IPS DF 4.7 (cell line): ENCODE data around the gene ARHGAP10.
"Not testable (repeated sequence)": the region's sequence is repeated elsewhere in the genome, so short reads cannot be mapped to it uniquely, and the experiment has no call there.

Source experiments
- DNase-seq: peaks from one replicate; pipeline ENCODE4 v3.0.0-alpha.2; 2013; ENCODE audit warnings: low spot score; ENCODE audit errors: extremely low read depth

Gene ARHGAP10

DNA sequence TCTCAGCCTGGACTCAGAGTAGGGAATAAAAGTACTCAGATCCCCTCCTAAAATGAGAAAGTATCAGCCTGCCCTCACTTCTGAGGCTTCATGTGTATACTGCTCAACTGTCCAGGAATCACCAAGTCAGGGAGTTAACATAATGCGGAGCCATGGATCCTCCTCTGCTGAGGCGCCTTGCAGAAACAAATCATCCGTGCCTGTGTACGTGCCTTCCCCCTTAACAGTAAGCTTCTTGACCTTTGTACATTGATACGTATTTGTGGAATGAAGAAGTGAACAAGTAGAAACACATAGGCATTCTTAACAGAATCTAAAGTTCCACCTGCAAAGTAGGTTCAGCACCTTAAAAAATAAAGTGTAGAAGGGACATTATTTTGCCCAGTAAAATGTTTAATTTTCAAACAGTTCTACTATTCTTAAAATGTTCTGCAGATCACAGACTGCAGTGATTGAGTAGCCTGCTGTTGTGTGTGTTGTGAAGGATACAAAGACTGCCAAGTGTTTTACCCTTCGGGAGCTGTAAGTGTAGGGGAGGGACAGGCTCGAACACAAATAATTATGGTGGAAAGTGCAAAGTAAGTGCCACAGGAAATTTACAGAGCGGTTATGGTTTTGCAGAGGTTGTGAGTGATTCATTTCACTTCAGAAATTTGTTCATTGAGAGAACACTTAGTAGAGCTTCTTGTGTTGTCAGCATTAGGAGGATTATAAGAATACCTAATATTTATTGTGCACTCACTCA is 61.9 kb downstream of the ARHGAP10 start:
- DNase-seq, result no peak

DNA sequence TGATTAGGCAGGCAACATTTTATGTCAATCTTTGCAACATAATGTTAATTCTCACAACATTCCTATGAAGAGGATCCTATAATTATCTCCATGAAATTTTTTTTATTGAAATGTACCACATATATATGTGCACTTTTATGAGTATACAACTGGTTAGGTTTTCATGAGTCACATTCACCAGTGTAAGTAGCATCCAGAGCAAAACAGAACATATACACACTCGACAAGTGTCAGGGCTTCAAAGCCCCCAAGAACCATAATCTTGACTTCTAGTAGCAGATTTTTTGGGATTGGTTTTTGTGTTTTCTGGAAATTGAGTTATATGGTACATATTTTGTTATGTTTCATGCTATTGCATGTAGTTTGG is 62.4 kb downstream of the ARHGAP10 start:
- DNase-seq, result no peak

DNA sequence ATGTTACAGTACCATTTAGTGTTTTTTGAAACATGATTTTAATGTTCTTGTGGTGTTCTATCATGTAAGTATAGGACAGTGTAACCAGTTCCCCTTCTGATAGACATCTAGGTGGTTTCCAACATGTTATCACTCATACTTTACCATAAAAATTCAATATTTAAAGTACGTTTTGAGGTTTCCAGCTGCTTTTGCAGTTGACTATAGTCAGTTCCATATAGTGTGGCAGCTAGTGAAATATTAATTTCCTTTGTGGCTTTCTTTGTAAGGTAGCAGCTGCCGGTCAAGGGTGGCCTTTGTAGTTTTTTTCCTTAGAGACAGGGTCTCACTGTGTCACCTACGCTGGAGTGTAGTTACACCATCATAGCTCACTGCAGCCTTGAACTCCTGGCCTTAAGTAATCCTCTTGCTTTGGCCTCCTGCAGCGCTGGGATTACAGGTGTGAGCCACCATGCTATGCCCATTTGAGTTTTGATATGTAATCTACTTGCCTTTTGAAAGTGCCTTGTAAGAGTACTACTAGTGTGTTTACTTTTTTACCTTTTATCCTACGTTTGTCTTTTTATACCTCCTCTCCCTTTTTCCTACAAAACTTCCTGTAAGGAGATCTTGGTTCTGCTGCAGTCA is 63.0 kb downstream of the ARHGAP10 start:
- no peak for DNase-seq

DNA sequence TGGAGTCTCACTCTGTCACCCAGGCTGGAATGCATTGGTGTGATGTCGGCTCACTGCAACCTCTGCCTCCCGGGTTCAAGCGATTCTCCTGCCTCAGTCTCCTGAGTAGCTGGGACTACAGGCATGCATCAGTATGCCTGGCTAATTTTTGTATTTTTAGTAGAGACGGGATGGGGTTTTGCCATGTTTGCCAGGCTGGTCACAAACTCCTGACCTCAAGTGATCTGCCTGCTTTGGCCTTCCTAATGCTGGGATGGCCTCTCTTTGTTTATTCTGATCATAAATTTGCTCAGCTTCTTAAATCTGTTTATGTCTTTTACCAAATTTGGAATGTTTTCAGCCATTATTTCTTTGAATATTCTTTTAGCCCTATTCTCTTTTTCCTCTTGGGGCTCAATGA is 67.2 kb downstream of the ARHGAP10 start:
- not testable (repeated sequence) for DNase-seq

DNA sequence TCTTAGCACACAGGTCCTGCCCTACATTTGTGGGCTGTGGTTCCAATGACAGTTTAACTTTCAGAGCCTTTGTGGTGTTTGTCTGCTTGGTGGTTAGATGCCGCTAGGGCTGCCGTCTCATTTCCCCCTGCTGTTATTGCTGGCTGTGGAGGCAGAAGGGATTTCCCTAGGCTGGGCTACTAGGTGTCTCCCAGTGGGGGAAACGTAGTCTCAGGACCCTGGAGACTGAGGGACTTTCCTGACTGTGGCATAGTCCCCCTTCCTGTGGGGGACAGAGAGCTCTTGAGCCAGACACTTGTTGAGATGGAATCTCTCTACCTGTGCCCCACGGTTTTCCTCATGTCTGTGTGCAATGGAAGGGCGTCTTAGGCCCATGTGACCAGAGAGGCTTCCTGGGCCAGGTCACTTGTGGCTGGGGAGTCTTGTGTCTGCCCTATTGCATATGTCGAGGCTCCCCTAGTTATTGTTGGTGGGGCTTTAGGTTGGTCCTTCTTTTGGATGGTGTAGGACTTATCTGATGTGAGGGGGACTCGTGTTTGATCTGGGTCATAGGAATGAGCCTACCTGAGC is 68.2 kb downstream of the ARHGAP10 start:
- no peak for DNase-seq

DNA sequence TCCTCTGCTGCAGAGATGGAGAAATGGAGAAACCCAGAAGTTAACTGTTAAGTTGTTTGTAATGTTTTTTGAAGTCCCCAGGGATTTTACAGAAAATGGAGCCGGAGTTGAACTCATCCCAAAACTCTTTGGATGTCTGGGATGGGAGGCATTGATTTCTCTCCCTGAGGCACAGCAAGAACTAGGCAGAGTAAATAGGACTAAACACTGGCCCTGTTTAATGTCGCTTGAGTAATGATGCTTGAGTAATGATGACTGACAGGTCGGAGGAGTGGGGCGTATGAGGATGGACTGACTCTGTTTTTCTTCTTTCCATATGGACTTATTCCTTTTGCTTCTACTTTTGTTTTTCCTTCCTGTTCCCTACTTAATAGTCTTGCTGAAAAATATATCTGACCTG is 69.9 kb downstream of the ARHGAP10 start:
- no peak for DNase-seq

GRCh38 chr4:147802346-147802745 is 70.5 kb downstream of the ARHGAP10 start:
- DNase-seq, result no peak

DNA sequence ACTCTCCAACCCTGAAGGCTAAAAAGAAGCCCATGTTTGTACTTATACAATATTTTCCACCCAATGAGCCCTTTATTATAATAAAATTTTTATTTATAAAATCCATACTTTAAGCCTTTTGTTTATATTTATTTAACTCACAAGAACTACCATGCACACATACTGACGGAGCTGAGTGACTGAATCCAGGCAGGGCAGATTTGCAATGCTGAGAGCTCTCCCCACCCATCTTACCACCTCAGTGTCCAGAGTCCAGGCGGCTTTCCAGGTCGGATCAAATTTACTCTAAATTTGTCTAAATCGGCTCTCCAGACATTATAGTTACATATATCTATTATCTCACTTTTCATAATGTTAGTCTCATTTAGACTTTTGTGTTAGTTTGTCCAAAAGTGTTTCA is 74.1 kb downstream of the ARHGAP10 start:
- no peak for DNase-seq

DNA sequence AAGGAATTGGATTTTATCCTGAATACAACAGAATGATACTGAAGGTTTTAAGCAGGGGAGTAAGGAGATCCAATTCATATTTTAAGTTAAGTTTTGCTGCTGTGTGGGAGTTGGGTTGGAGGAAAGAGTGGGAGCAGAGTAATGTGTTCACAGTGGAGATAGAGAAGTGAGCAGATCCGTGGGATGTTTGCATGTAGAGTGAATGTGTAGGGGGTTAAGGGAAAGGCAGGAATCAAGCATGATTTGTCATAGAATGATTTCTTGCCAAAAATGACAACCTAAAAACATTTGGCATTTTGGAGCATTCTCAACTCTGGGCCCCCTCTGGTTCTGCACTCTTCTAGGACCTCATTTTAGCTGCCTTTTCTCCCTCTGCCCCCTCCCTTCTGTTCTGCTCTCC is 76.6 kb downstream of the ARHGAP10 start:
- DNase-seq, result no peak

- no peak for DNase-seq
These were observed 77.3 kb downstream of the ARHGAP10 start for GRCh38 chr4:147809211-147809610.

DNA sequence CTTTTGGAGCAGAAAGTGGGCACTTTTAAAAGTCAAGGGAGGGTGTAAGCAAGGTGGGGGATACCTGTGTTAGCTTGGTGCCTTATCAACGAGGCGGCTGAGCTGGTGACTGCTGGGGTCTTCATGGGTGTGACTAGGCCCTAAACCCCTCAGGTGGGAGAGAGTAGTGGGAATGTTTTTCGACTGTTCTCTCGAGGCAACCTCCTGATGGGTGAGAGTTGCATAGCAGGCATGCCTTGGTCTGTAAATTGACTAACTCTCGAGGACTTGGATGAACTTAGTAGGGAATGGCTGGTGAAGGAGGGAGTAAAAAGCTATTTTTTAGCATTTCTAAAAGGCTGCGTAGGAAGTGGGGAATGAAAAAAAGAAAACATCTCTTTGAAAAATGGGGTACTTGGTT is 80.0 kb downstream of the ARHGAP10 start:
- no peak for DNase-seq

DNA sequence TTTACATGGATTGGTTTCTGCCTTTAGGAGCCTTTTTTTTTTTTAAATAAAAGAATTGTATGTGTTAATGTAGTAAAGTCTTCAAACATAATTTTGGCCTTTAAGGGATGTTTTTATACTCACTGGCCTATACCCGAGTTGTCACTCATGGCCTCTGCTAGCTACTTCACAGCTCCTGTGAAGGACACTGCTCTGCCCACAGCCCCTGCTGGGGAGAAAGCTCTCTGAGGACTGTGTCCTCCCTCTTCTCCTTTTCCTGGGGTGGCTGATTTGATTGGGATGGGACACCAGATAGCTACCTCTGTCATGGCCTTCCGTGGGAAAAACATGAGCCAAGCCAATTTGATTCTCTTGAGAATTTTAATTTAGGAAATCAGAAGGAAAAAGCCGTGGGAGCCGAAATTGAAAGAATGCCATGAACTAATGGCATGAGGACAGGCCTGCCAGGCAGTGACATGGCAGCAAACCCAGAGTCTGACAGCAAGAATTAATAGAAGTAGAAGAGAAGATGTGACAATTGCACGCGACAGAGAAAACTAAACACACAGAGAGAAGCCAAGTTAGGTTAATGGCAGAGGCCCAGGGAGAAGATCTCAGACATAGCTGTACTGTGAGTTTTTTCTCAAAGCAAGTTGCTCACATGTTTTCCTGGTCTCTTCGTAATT is 81.4 kb downstream of the ARHGAP10 start:
- DNase-seq, result no peak

GRCh38 chr4:147813973-147814372 is 82.1 kb downstream of the ARHGAP10 start:
- no peak for DNase-seq

DNA sequence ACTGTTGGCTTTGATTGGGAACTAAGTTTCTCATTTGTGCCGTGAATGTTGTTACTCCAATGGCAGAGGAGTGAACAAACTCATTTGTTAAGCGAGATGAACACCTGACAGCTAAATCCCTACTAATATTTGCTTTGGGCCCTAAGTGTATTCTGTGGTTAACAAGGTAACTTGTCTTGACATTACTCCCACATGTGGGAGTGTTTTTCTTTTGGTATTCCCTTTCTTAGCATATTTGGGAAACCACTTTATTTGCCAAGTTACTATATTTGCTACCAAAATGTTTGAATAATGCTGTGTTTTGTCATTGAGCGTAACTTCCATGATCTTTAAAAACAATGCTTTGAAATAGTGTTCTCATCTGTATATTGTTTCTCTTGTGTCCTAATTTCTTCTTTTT is 82.5 kb downstream of the ARHGAP10 start:
- DNase-seq, result no peak

- no peak for DNase-seq
These were observed 83.9 kb downstream of the ARHGAP10 start for GRCh38 chr4:147815741-147816140.

GRCh38 chr4:147816382-147817254 is 84.7 kb downstream of the ARHGAP10 start:
- no peak for DNase-seq

DNA sequence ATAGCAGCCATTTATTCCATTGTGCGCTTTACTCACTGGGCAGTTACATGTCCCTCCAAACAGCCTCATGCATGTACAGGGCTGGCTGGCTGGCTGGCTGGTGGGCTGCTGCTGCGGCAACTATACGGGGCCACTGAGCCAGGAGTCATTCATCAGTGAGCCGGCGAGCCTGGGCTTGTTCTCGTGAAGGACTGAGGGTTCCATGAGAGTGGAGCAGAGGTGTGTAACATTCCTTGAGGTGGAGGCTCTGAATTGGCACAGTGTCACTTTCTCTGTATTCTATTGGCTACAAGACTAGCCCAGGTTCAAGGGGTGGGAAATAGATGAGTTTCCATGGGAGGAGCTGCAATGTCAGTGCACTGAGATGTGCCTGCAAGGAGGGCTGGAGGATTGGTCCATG is 89.1 kb downstream of the ARHGAP10 start:
- DNase-seq, result no peak

- no peak for DNase-seq
These were observed 89.7 kb downstream of the ARHGAP10 start for GRCh38 chr4:147821555-147821954.

DNA sequence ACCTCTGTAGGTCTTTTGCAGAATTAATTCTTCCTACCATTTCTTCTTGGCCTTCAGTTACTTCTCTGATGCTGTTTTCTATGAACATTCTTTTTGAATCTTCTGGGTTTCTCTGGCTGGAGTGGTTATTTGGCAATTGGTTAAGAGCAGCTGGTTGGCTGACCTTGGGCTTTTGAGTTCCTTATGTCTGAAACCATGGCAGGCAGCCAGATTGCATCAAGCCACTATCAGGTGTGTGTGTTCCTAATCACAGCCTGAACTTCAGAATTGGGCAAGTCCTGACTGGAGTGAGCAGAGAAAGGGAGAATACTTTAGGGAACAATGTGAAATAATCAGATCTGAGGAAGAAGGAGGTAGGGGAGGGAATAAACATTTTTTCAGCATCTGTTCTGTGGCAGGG is 90.2 kb downstream of the ARHGAP10 start:
- DNase-seq, result no peak

GRCh38 chr4:147823130-147823529 is 91.2 kb downstream of the ARHGAP10 start:
- DNase-seq, result no peak

GRCh38 chr4:147824316-147824715 is 92.4 kb downstream of the ARHGAP10 start:
- DNase-seq, result no peak
